NCI-H1048 (cell line): ENCODE results near the gene RABL3.
"Not testable (repeated sequence)": the region's sequence is repeated elsewhere in the genome, so short reads cannot be mapped to it uniquely, and the experiment has no call there.

ENCODE experiments used
- DNase-seq: peaks from one replicate; lab custom pipeline; 2025; lab: John Stamatoyannopoulos, UW

The RABL3 gene

DNA sequence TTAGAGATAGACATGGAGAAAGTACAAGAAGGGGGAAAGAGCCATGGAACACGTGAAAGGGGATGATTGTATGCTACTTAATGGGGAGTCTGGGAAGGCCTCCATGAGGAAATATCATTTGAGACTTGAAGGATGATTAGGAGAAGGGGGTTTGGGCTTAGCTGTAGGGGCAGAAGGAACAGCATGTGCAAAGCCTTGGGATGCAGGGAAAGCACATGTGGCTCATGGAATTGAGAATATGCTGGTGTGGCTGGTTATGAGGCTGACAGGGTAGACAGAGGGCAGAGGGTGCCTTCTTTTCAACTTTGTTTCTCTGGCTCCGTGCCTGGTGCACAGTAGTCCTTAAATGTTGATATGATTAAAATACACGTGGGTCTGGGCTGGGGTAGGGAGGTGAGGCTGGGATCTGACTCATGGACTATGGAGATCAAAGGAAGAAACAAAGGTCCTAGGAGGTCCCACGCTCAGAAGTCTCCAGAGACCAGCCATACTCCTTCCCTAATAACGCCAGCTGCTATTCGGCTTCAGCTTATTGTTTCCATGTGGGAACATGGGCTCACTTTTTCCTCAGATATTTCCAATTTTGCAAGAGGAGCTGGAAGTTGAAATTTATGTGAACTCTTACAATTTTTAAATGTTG is 1.4 kb upstream of the RABL3 start:
- no peak for DNase-seq

DNA sequence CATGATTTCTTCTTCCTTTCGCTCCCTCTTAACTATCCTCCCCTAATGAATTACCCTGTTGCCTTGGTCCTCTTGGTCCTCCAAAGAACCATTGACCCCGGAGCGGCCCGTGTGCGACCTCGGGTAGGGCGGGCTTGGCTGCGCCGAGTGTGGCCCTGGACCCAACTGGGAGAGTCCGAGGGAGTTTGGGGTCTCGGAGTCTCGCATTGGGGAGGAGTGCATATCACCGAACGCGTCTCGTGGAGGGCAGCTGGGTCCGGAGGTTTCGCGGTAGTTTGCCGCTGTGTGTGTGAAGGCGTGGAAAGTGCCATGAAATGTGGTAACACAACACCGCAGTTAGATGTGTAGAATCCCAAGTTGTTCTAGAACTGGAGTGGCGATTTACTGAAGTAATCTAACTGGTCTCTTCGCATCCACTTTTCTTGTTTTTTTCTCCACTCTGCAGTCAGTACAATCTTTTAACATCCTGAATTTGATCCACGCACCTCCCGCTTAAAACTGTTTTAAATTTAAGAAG is 591 bp upstream of the RABL3 start:
- no peak for DNase-seq

DNA sequence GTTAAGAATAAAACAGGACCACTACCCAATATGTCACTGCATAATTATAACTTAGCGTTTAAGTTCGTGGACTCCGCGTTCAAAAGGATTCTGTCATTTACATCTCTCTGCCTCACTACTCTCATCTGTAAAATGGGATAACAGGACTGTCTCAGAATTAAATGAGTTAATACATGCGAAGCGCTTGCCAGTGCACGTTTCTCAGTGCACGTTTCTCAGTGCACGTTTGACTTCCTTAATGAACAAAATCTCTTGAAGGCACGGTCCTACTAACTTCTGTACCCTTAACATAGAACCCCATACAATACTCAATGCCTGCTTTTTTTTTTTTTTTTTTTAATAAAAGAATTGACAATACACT is 499 bp downstream of the RABL3 start:
- no peak for DNase-seq

DNA sequence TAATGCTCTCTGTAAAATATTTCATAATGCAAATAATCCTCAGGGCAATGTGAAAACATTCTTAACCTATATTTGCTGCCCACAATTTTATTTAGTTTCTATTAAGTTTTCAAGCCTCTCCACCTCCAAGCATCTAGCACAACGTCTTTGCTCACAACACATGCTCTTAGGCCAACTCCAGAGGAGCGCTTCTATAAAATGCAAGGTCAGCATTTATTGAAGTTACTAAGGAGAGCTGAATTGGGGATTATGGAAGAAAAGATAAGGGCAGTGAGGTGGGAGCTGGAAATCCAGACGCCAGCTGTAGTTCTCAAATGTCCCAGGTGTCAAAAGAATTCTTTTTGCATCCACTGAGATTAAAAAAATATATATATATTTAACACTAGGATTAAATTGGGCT is 996 bp downstream of the RABL3 start:
- DNase-seq: no peak

DNA sequence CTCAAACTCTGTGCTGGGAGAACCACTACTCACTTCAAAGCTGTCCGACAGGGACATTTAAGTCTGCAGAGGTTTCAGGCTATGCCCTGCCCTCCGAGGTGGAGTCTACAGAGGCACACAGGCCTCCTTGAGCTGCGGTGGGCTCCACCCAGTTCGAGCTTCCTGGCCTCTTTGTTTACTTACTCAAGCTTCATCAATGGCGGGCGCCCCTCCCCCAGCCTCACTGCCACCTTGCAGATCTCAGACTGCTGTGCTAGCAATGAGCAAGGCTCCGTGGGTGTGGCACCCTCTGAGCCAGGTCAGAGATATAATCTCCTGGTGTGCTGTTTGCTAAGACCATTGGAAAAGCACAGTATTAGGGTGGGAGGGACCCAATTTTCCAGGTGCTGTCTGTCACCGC is 4.3 kb downstream of the RABL3 start:
- not testable (repeated sequence) for DNase-seq

DNA sequence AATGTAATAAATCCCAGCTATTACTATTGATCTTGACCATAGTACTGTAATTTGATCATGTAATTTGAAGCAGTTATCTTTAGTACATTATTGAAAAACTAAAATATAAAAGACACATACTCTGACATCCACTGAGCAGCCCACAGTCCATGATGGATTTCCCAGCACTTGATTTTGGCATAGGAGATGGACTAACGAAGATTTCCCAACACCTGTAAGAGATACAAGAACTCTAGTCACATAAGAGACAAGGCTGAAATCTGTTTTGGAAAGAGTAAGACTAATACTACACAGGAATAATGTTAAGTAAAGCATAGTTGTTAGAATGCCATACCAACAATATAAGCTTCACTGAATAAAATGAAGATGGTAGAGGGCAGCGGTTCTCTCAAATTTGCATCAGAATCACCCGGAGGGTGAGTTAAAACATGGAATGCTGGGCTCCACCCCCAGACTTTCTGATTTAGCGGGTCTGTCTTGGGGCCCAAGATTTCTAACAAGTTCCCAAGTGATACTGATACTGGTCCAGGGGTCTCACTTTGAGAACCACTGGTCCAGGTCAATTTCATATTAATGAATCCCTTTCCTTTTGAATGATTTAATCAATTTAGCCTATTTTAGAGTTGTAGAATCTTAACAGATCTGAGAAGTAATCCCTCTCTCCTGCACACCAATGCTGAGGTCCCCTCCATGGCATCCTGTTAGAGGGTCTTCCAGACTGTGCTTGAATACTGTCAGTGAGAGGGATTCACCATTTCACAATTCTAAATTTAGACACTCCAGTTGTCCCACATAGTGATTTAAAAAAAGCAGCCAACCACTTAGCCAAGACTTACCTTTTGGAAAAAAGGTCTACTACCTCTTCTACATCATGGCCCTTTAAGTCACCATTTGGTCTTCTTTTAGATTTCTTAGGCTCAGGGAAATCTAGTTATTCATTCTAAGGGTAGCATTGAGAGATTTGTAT is 11.5 kb downstream of the RABL3 start:
- DNase-seq: no peak

DNA sequence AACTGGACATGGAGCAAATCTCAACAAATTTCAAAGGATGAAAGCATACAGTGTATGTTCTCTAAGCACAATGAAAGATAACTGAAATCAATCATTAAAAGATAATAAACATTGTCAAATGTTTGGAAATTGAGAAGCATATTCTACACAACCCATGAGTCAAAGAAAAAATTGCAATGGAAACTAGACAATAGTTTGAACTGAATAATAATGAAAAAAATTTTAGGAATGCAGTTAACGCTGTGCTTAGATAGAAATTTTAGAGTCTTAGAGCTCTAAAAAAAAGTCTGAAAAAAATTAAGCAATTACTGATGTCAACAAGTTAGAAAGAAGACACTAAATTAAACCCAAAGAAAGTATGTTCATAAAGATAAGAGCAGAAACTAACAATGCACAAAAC is 15.5 kb downstream of the RABL3 start:
- no peak for DNase-seq

DNA sequence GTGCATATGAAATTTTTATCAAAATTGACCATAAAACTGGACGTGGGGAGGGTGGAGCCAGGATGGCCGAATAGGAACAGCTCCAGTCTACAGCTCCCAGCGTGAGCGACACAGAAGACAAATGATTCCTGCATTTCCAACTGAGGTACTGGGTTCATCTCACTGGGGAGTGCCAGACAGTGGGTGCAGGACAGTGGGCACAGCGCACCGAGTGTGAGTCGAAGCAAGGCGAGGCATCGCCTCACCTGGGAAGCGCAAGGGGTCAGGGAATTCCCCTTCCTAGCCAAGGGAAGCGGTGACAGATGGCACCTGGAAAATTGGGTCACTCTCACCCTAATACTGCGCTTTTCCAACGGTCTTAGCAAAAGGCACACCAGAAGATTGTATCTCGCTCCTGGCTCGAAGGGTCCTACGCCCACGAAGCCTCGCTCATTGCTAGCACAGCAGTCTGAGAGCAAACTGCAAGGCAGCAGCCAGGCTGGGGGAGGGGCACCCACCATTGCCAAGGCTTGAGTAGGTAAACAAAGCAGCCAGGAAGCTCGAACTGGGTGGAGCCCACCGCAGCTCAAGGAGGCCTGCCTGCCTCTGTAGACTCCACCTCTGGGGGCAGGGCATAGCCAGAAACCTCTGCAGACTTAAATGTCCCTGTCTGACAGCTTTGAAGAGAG is 23.0 kb downstream of the RABL3 start:
- DNase-seq: not testable (repeated sequence)

DNA sequence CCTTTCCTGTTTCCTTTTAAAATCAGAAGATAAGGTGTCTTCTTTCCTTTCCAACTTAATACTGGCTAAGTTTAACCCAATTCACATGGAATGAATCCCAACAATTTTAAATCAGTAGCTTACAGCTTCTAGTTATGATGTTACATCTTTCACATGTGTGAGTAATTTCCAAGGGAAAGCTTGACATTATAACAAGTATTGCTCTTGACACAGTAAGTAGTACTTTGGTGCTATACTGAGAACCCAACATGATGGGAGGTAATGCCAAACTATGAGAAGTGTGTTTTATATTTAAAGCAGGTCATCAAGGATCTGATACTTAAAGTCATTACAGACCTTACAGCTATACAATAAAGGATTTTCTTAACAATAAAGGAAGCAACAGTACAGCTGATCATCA is 29.1 kb downstream of the RABL3 start:
- DNase-seq: no peak

DNA sequence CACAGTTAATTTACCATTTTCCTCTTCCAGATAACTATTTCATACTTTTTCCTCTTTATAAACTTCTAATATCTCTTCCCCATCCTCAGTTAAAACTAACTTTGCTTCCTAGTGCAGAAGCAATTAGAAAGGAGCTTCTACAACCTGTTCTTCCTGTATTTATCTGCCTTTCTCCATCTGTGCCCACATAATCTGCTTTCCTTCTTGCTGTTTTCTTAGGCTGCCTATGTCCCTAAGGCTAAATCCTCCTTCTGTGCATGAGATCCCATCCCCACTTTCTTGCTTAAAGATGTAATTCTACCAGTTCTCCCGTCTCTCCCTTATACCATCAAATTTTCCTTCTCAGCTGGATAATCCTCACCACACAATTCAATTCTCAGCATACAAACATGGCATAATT is 31.9 kb downstream of the RABL3 start:
- DNase-seq: no peak

DNA sequence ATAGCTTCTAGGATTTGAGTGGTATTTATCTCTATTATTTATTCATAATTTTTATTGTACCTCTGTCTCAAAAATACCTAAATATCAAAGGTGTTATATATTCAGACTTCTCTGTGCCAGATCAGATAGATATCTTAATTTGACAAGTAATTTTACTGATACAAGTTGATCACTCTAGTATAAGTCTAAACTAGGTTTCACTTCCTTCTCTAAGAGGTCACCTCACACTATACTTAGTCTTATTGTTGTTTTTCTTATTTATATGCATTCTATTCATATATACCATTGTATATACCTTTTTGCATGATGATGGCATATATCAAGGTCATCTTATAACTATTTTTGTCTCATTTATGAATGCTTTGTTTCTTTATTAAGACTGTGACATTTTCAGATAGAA is 33.9 kb downstream of the RABL3 start:
- DNase-seq: no peak

DNA sequence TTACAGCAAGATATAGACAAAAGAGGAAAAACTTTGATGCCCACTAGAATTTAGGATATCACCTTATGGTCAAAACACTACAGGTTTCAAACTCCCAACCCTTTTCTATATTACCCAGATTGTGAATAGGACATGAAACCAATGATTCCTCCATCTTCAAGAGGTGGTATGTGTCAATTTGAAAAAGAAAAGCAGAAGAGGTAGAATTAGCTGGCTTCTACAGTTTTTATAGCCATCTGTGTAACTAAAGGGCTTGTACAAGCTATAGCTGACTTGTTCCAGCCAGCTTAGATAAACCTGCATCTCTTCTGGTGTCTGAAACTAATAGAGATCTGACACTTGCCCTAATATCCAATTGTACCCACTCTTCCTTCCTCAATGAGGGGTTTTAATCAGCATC is 35.4 kb downstream of the RABL3 start:
- DNase-seq: no peak

DNA sequence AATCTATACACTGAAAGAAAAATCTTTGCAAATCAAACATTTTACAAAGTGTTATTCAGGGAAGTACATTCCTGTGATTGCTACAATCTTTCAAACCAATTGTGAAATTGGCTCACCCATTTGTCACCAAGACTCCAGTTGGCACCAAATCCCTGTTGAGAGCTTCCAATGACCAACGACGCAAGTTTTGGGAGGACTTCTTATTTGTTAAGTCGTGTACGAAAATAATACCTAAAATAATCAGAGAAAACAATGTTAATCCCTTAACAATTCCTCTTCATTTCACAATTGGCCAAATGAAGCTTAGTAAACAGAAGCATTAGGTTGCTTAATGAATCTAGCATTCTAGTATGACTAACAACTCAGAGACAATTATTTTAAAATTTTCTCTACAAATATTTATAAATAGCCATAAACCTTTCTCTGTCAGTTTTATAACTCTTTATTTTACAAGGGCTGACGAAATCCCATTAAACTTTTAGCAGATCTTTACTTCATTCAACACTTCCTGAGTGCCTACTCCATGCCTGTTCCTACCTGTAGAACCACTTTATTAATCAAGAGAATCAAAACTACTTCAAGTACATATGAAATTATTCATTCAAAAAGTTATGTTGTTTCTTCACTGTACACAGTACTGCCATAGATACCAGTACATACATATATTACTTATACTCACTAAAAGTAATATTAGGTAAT is 36.3 kb downstream of the RABL3 start:
- DNase-seq: no peak

DNA sequence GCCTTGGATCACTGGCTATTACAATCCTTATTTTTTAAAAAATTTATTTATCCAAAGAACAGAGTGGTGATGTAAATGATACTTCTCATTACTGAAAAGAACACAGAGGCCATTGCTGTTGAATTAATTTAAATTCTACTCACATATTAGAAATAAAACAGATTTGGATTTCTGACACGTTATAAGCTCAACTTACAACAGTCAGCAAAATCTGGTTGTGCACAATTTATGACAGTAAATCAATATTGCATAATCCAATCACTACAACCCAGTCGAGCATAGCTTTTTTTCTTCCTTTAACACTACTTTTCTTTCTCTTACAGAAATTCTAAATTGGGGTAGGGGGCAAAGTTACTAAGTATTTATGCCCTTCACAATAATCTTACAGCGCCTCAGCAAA is 43.0 kb downstream of the RABL3 start:
- no peak for DNase-seq

DNA sequence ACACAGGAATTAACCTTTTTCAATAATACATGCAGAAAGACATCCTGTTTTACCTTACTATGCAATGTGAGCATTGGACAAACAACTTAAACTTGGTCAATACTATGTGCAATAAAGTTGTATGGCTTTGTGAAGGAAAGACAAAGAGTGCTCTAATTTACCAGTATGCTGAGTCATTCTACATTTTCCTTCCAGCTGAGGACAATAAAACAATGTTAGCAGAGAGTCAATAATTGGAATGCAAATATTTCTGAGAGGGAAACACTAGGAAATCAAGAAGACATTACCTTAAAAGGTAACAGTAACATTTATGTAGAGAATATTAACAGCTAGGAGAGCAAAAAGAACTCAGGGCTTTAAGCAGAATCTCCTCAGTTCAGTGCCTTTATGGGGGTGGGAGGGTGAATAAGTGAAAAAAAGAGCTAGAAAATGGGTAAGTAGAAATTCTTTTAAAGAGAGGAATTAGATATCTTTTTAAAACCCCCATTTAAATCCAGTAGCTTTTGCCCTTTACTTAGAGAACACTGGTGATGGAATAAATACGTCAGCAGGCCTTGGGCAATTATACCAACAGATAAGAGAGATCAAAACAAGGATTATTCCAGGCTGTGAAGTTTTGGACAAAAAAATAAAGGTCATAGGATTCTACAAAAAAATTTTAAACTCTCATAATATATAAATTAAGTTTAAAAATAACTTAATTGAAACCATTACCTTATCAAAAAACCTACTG is 48.7 kb downstream of the RABL3 start:
- DNase-seq: peak; percentile 79

DNA sequence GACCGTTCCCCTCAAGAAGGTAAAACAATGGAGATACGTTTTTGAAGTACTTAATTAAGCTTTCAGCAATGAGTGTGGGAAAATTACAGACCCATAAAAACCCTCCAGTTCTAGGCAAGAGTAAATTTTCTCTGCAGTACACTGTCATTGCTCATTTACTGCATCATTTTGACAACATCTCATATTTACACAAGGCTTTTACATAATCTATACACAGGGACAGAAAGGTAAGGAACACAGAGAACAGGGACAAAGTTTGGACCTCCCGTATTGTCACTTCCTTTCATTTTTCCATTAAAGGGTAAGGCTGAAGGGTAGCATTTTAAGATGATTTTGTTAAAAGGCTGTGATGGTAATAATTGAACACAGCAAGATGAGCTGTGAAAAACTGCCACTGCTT is 52.9 kb downstream of the RABL3 start:
- DNase-seq: no peak

DNA sequence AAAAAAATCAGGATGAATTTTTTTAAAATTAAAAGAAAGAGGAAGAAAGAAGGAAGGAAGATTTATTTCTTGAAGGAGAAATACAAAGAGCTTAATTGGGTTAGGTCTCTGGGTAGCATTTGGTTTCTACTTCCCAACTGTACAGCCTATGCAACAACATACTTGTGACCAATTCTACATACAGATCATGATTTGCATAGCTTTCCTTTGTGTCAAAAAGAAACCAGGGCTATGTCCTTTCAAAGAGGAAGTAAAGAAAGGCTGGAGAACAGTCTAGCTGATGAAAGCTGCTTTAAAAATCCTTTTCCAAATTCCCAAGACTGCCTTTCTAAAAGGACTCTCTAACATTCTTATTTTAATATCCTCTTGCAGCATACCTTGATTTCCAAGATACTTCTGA is 54.2 kb downstream of the RABL3 start:
- no peak for DNase-seq

DNA sequence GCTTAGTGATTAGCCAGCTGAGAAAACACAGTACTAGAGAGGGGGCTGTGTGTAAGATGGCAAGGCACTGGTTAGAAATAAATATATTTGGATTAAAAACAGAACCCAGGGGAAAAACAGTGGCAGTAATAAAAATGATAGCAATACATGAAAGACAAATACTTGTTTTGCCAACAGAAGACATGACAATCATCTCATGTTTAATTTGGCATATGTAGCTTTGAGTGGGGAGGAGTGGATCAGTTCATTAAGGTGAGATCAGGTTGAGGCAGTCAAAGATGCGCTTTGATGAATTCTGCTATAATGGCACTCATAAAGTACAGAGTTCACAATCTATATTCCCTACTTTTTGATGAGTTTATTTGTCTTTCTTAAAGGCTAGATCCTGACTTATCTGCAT is 56.9 kb downstream of the RABL3 start:
- no peak for DNase-seq

DNA sequence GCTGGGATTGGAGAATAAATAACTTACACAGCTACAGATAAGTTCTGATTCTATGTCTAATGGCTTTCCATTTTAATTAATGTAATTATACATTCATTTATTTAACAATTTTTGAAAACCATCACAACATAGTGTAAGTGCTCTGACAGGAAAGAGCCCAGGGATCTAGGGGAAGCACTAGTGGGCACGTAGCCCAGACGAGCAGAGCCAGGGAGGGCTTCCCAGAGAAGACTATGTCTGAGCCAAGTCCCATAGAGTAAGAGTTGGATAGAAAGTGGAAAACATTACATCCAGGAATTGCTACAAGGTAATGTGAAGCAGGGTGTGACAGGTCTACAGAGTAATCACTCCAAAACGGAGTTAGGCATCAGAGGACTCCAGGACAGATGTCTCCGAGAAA is 57.4 kb downstream of the RABL3 start:
- no peak for DNase-seq

DNA sequence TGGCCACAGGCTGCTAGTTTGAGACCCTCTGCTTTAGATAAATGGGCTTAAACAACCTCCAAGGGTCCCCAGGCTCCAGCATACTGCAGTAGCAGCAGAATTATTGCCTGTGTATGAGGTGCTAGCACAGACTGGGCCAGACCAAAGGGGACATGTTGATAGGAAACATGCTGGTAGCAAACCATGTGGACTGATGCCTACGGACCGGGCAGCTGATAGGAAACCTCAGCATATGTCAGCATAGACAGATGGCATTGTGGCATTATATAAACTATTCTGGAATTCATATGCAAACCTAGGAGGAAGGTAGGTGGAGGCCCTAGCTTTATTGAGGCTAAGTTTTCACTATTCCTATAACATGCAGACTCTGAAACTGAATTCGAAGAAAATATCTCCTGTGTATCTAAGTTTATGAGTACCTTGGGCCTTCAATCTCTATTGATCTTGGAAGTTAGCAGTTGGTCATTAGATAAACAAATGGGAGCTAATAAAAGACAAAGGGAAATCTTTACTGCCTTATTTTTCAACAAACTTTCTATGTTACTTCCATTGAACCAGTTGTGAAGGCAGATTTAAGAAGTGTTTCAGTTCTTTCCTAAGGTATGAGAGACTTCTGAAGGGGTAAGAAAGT is 58.5 kb downstream of the RABL3 start:
- no peak for DNase-seq

DNA sequence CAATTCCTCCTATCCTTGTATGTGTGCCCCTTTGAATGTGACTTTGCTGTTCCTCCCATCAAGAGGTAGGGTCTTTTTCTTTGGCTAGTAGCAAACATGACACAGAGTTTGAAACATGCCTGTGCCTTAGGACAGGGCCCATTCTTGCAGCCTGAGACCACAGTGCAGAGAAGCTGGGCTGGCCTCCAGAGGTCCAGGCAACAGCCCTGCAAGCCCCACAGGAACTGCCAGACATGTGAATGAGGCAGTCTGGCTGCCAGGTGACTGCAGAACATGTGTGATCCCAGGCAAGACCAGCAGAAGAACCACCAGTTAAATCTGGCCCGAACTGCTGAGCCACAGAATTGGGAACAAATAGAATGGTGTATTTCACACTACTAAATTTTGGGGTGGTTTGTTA is 59.1 kb downstream of the RABL3 start:
- no peak for DNase-seq
